Head of caudate nucleus (tissue), 42 donors: ENCODE results near the gene SF3B3.
A peak's percentile ranks its signal among the peaks of the same experiment; 100 is the strongest.

Experiments
- DNase-seq, 42 donors: peaks; one replicate each; pipeline versions ENCODE4 v3.0.0 to v3.0.0-alpha.2; 2020 to 2021; ENCODE audit warnings: mixed read lengths in 7 of 42
- intact Hi-C: fragments of 100-400 bp; cut with DNase I; formaldehyde crosslinking; loops from one replicate; pipeline ENCODE4 v1.15.0; 2022

Gene SF3B3

GRCh38 chr16:70552675-70553074 lies 29.1 kb downstream of the SF3B3 start:
- DNase-seq: no peak
- intact Hi-C loops: no loop called here

GRCh38 chr16:70553645-70554044 lies 30.0 kb downstream of the SF3B3 start:
- DNase-seq: no peak
- intact Hi-C loops: no loop called here

GRCh38 chr16:70556063-70556462 lies 32.4 kb downstream of the SF3B3 start:
- intact Hi-C loops: no loop called here
- no peak for DNase-seq

GRCh38 chr16:70561623-70562022 lies 38.0 kb downstream of the SF3B3 start:
- DNase-seq: peak in 22 of 42 donors; percentile 6 to 71 (median 27)
- intact Hi-C loops: no loop called here

- intact Hi-C loops: no loop called here
- no peak for DNase-seq
Observed at GRCh38 chr16:70563636-70564035, 40.0 kb downstream of the SF3B3 start.

- intact Hi-C loops: no loop called here
- DNase-seq: peak in 2 of 42 donors; percentile 13 to 21
Observed at GRCh38 chr16:70565053-70565452, 41.4 kb downstream of the SF3B3 start.

GRCh38 chr16:70568601-70569237 lies 45.1 kb downstream of the SF3B3 start:
- DNase-seq: no peak
- intact Hi-C loops: no loop called here

GRCh38 chr16:70569752-70570151 lies 46.1 kb downstream of the SF3B3 start:
- intact Hi-C loops: no loop called here
- no peak for DNase-seq

GRCh38 chr16:70570967-70571570 lies 47.5 kb downstream of the SF3B3 start:
- intact Hi-C loops: no loop called here
- DNase-seq: peak in 6 of 42 donors; percentile 13 to 52 (median 27)

- intact Hi-C loops: no loop called here
- DNase-seq: no peak
Observed at GRCh38 chr16:70571623-70572022, 48.0 kb downstream of the SF3B3 start.

GRCh38 chr16:70572050-70572925 lies 48.7 kb downstream of the SF3B3 start:
- no peak for DNase-seq
- intact Hi-C loops: no loop called here

- intact Hi-C loops: no loop called here
- DNase-seq: no peak
Observed at GRCh38 chr16:70572926-70573270, 49.3 kb downstream of the SF3B3 start.

GRCh38 chr16:70573451-70574121 lies 50.0 kb downstream of the SF3B3 start:
- intact Hi-C loops: no loop called here
- DNase-seq: peak in 1 of 42 donors; percentile 13

- DNase-seq: peak in 1 of 42 donors; percentile 5
- intact Hi-C loops: no loop called here
Observed at GRCh38 chr16:70574595-70575271, 51.1 kb downstream of the SF3B3 start.

- intact Hi-C loops: no loop called here
- DNase-seq: peak in 1 of 42 donors; percentile 19
Observed at GRCh38 chr16:70575376-70575775, 51.8 kb downstream of the SF3B3 start.

- DNase-seq: peak in 1 of 42 donors; percentile 3
- intact Hi-C loops: no loop called here
Observed at GRCh38 chr16:70576431-70577255, 53.0 kb downstream of the SF3B3 start.

- DNase-seq: peak in 4 of 42 donors; percentile 6 to 49 (median 22)
Observed at GRCh38 chr16:70577256-70577698, 53.7 kb downstream of the SF3B3 start.

GRCh38 chr16:70578035-70578434 lies 54.4 kb downstream of the SF3B3 start:
- DNase-seq: no peak
- intact Hi-C loops: no loop called here

More at GRCh38 chr16:70577256-70577698, 53.7 kb downstream of the SF3B3 start:
- intact Hi-C loops: no loop called here
